Loucy (cell line): ENCODE data around the gene C1orf52.
A peak's percentile ranks its signal among the peaks of the same experiment; 100 is the strongest.

Experiments used
- H2AFZ ChIP-seq: fragments of 200-600 bp; sonication (generic); 2 replicates; pipeline ENCODE4 v1.6.0; 2016; ENCODE audit warnings: antibody characterized with exemption, mild to moderate bottlenecking, low read length, moderate library complexity
- H3F3A ChIP-seq: fragments of 200-600 bp; 2 replicates; pipeline ENCODE4 v1.6.0; 2016; ENCODE audit warnings: antibody characterized with exemption, low read depth, mild to moderate bottlenecking
- H3K27me3 ChIP-seq: fragments of 200-600 bp; sonication (generic); 2 replicates; pipeline ENCODE4 v1.6.1; 2014; ENCODE audit warnings: low read length, mild to moderate bottlenecking; ENCODE audit not compliant: insufficient read depth, poor library complexity, severe bottlenecking
- H3K36me3 ChIP-seq: fragments of 200-600 bp; sonication (generic); 2 replicates; pipeline ENCODE4 v1.6.1; 2016; ENCODE audit warnings: low read length; ENCODE audit not compliant: insufficient read depth
- H3K4me1 ChIP-seq: fragments of 200-600 bp; sonication (generic); 2 replicates; pipeline ENCODE4 v1.5.1; 2014; ENCODE audit warnings: low read length, mild to moderate bottlenecking; ENCODE audit not compliant: insufficient read depth, poor library complexity, severe bottlenecking
- H3K4me2 ChIP-seq: fragments of 200-600 bp; sonication (generic); 2 replicates; pipeline ENCODE4 v1.6.0; 2014; ENCODE audit warnings: antibody characterized with exemption, low read length, low read depth, mild to moderate bottlenecking; ENCODE audit not compliant: poor library complexity, severe bottlenecking
- H3K4me3 ChIP-seq: fragments of 200-600 bp; sonication (generic); 2 replicates; pipeline ENCODE4 v1.5.1; 2014; ENCODE audit warnings: low read length, mild to moderate bottlenecking, mixed read lengths; ENCODE audit not compliant: poor library complexity, severe bottlenecking
- H3K79me2 ChIP-seq: fragments of 200-600 bp; sonication (generic); 2 replicates; pipeline ENCODE4 v1.6.1; 2014; ENCODE audit warnings: low read length; ENCODE audit not compliant: insufficient read depth
- H3K9ac ChIP-seq: fragments of 200-600 bp; sonication (generic); 2 replicates; pipeline ENCODE4 v1.6.0; 2014; ENCODE audit warnings: mild to moderate bottlenecking, low read depth, low read length, moderate library complexity; ENCODE audit not compliant: poor library complexity, severe bottlenecking
- H3K9me2 ChIP-seq: fragments of 200-600 bp; sonication (generic); replicated peaks from 2 replicates; pipeline ENCODE4 v1.6.1; 2016; ENCODE audit warnings: low read depth, low read length, mixed read lengths
- H3K9me3 ChIP-seq: fragments of 200-600 bp; sonication (generic); 2 replicates; pipeline ENCODE4 v1.6.1; 2014; ENCODE audit warnings: mild to moderate bottlenecking, antibody characterized with exemption, low read length, low read depth; ENCODE audit not compliant: insufficient read depth
- H4K20me1 ChIP-seq: fragments of 200-600 bp; sonication (generic); 2 replicates; pipeline ENCODE4 v1.6.0; 2014; ENCODE audit warnings: antibody characterized with exemption, low read length, mild to moderate bottlenecking; ENCODE audit not compliant: insufficient read depth, poor library complexity, severe bottlenecking
- EZH2phosphoT487 ChIP-seq: fragments of 200-600 bp; IDR thresholded peaks from 2 replicates; pipeline ENCODE4 v1.6.1; 2018; ENCODE audit warnings: antibody characterized with exemption, mild to moderate bottlenecking, moderate library complexity, borderline replicate concordance
- TF ChIP-seq, protein P1 (sequence below): fragments of 200-600 bp; sonication (generic); conservative IDR thresholded peaks from 2 replicates; pipeline ENCODE4 v1.5.1; 2014; ENCODE audit warnings: mild to moderate bottlenecking, antibody characterized with exemption, low read length

Gene C1orf52

DNA sequence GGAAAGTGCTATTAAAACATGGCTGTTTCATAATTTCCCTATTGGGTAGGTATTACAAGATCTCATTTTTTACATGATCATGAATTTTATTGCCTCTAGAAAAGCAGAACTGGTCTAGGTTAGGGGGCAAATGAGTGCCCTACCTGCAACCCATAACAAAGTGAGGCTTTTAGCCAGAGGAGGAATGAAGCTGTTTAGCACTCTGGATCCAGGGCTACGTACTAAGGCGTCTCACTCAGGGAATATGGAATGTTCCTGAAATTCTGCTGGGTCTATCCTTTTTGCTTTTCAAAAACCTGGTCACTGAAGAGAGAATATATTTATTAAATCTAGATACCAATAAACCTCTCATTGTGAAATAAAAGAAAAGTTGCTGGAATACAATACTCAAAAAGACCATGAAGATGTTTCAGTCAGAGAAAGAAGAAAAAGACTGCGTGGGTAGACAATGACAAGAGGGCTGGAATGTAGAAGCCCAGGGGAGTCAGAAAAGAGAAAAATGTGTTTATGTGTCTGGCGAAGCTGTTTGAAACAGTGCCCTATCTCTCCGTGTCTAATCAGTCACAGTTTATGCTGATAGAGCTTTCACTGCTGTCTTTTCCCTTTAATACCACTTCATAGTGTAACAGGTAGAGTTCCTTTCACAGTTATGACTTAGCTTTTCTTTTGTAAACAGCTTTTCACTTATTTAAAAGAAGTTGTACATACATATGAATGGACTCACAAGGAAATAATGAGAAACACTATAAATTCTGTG, 33.7 kb downstream of the C1orf52 start:
- TF ChIP-seq, protein P1, sequence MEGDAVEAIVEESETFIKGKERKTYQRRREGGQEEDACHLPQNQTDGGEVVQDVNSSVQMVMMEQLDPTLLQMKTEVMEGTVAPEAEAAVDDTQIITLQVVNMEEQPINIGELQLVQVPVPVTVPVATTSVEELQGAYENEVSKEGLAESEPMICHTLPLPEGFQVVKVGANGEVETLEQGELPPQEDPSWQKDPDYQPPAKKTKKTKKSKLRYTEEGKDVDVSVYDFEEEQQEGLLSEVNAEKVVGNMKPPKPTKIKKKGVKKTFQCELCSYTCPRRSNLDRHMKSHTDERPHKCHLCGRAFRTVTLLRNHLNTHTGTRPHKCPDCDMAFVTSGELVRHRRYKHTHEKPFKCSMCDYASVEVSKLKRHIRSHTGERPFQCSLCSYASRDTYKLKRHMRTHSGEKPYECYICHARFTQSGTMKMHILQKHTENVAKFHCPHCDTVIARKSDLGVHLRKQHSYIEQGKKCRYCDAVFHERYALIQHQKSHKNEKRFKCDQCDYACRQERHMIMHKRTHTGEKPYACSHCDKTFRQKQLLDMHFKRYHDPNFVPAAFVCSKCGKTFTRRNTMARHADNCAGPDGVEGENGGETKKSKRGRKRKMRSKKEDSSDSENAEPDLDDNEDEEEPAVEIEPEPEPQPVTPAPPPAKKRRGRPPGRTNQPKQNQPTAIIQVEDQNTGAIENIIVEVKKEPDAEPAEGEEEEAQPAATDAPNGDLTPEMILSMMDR: no peak
- no peak for TF ChIP-seq EZH2phosphoT487
- H3F3A ChIP-seq: no peaks in the 10 kb centered on the region
- no peaks in the 10 kb centered on the region for H4K20me1 ChIP-seq
- no peaks in the 10 kb centered on the region for H3K9me2 ChIP-seq
- H3K4me1 ChIP-seq: no peaks in the 10 kb centered on the region
- no peaks in the 10 kb centered on the region for H3K27me3 ChIP-seq
- no peak overlapping the region for H3K9ac ChIP-seq
- no peaks in the 10 kb centered on the region for H3K79me2 ChIP-seq
- H3K4me2 ChIP-seq: no peak overlapping the region
- H3K4me3 ChIP-seq: no peak overlapping the region
- no peaks in the 10 kb centered on the region for H3K36me3 ChIP-seq
- H2AFZ ChIP-seq: 0 out of 2 replicates have a peak overlapping the region, but pooled peaks have one; percentile 45
- H3K9me3 ChIP-seq: no peaks in the 10 kb centered on the region

DNA sequence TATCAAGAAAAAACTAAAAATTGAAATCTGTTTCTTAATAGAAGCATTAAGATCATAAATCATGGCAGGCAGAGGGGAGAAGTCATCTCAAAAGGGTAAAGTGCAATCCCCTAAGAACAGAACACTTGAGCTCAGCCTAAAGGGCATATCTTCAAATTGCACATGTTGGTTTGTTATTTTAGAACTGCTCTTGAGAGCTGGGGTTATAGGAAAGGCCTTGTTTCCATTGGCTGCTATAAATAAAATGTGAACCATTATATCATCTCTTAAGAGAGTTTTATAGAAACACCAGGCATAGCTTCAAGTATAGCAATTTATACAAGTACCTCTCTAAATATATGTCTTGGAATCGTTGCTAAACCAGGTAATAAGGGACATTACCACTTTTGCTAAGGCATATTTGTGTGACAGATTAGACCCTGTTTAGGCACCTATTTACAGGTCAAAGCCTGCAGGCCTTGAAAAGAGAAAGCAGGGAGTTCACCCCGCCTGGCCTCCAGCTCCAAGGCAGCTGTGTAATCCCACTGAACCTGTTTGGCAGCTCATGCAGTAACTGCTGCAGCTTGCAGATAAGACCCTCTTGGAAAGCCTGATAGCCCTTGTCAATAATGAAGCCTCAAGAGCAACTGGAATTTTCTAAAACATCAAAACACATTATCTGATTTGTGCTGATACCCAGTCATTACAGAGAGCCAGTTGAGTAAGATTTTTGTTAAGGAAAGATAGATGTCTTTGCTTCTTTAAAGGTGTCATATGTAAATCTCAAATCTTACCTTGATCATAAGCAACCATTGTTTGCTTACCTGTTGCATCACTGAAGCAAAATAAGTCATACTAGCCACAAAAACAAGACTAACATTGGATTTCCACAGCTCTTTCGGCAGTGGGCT, 34.5 kb downstream of the C1orf52 start:
- Histone ChIP-seq H3K9me2 (no peaks in the 10 kb centered on the region), H3K36me3 (no peaks in the 10 kb centered on the region), H3K27me3 (no peaks in the 10 kb centered on the region), H3K4me3 (no peak overlapping the region), H4K20me1 (no peaks in the 10 kb centered on the region), H3K9ac (no peak overlapping the region), H3K4me1 (no peaks in the 10 kb centered on the region), H3K79me2 (no peaks in the 10 kb centered on the region), H2AFZ (peak overlapping the region; percentile 45; the same call in 1 of the 2 replicates), H3F3A (no peaks in the 10 kb centered on the region), H3K9me3 (no peaks in the 10 kb centered on the region), H3K4me2 (no peak overlapping the region)
- TF ChIP-seq EZH2phosphoT487: no peak
- TF ChIP-seq, protein P1: no peak

DNA sequence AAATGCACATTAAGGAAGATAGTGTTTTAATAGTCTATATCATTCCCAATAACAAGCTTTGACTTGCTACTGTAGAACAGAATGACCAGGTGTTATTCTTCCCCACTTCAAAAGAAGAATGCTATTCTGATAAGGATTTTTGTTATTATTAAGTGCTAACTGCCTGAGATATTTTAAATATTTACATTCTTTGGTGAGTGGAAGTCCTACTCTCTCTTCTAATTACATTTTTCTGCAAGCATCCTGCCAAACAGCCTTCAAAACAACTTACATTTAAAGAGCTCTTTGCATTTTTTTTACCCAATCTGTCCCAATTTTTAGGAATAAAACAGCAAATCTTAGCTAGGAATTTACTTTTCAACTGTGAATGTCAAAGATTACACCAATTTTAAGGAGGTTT, 35.2 kb downstream of the C1orf52 start:
- no peak for TF ChIP-seq EZH2phosphoT487
- TF ChIP-seq, protein P1: no peak
- H4K20me1 ChIP-seq: no peaks in the 10 kb centered on the region
- H3F3A ChIP-seq: no peaks in the 10 kb centered on the region
- H3K9ac ChIP-seq: no peak overlapping the region
- no peaks in the 10 kb centered on the region for H3K36me3 ChIP-seq
- H2AFZ ChIP-seq: no peak overlapping the region
- no peak overlapping the region for H3K4me3 ChIP-seq
- H3K4me1 ChIP-seq: no peaks in the 10 kb centered on the region
- no peaks in the 10 kb centered on the region for H3K9me2 ChIP-seq
- H3K4me2 ChIP-seq: no peak overlapping the region
- no peaks in the 10 kb centered on the region for H3K9me3 ChIP-seq
- no peaks in the 10 kb centered on the region for H3K27me3 ChIP-seq
- no peaks in the 10 kb centered on the region for H3K79me2 ChIP-seq
